Ectodermal cell (in vitro differentiated cells): ENCODE results near the gene PCDHGB7.
A peak's percentile ranks its signal among the peaks of the same experiment; 100 is the strongest.
"Not testable (repeated sequence)": the region's sequence is repeated elsewhere in the genome, so short reads cannot be mapped to it uniquely, and the experiment has no call there.

Source experiments
- H3K27ac ChIP-seq: 2 replicates; pipeline ENCODE4 v1.7.0; 2013; ENCODE audit warnings: mild to moderate bottlenecking, low read depth, low read length; ENCODE audit not compliant: insufficient read depth, poor library complexity, severe bottlenecking
- H3K27me3 ChIP-seq: 2 replicates; pipeline ENCODE4 v1.7.0; 2013; ENCODE audit warnings: mild to moderate bottlenecking, low read length; ENCODE audit not compliant: insufficient read depth, control insufficient read depth, poor library complexity, severe bottlenecking
- H3K36me3 ChIP-seq: one replicate; pipeline ENCODE4 v1.7.0; 2013; ENCODE audit warnings: low read length; ENCODE audit not compliant: control insufficient read depth, insufficient read depth
- H3K4me1 ChIP-seq: one replicate; pipeline ENCODE4 v1.7.0; 2013; ENCODE audit warnings: low read length; ENCODE audit not compliant: control insufficient read depth, insufficient read depth
- H3K4me3 ChIP-seq: 2 replicates; pipeline ENCODE4 v1.7.0; 2013; ENCODE audit warnings: low read depth, low read length, control low read depth; ENCODE audit not compliant: insufficient read depth
- H3K9me3 ChIP-seq: 2 replicates; pipeline ENCODE4 v1.7.0; 2013; ENCODE audit warnings: mild to moderate bottlenecking, low read length, moderate library complexity; ENCODE audit not compliant: control insufficient read depth
- WGBS, 2 experiments: methylation state at CpG; one replicate each; pipeline ENCODE4 v1.1.7; 2013; ENCODE audit warnings: missing lambda C conversion rate in 2 of 2; 5-methylcytosine and 5-hydroxymethylcytosine counted together

PCDHGB7 gene

DNA sequence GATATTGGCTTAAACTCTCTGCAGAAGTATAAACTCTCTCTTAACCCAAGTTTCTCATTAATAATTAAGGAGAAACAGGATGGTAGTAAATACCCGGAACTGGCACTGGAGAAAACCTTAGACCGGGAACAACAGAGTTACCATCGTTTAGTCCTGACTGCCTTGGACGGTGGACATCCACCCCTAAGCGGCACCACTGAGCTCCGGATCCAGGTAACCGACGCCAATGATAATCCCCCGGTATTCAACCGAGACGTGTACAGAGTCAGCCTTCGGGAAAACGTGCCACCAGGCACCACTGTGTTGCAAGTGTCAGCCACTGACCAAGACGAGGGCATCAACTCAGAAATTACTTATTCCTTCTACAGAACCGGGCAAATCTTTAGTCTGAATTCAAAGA, 18.9 kb upstream of the PCDHGB7 start:
- WGBS, 2 experiments = 93 to 96% methylated on average over 15 of the region's 15 CpGs
- no peaks in the 10 kb centered on the region for H3K36me3 ChIP-seq
- no peak overlapping the region for H3K27ac ChIP-seq
- peaks cover 3% of the 10 kb centered on the region for H3K9me3 ChIP-seq
- no peak overlapping the region for H3K4me3 ChIP-seq
- H3K4me1 ChIP-seq = no peaks in the 10 kb centered on the region
- no peaks in the 10 kb centered on the region for H3K27me3 ChIP-seq

DNA sequence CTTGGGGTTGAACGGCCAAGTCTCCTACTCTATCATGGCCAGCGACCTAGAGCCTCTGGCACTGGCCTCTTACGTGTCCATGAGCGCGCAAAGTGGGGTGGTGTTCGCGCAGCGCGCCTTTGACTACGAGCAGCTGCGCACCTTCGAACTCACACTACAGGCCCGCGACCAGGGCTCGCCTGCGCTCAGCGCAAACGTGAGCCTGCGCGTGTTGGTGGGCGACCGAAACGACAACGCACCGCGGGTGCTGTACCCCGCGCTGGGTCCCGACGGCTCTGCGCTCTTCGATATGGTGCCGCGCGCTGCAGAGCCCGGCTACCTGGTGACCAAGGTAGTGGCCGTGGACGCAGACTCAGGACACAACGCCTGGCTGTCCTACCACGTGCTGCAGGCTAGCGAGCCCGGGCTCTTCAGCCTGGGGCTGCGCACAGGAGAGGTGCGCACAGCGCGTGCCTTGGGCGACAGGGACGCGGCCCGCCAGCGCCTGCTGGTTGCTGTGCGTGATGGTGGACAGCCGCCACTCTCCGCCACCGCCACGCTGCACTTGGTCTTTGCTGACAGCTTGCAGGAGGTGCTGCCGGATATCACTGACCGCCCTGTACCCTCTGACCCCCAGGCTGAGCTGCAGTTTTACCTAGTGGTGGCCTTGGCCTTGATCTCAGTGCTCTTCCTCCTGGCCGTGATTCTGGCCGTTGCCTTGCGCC, 17.8 kb upstream of the PCDHGB7 start:
- no peaks in the 10 kb centered on the region for H3K27me3 ChIP-seq
- WGBS, 2 experiments = 97% methylated on average over 61 of the region's 61 CpGs
- H3K4me3 ChIP-seq = no peak overlapping the region
- H3K4me1 ChIP-seq = no peaks in the 10 kb centered on the region
- H3K9me3 ChIP-seq = peaks cover 3% of the 10 kb centered on the region
- H3K36me3 ChIP-seq = no peaks in the 10 kb centered on the region
- H3K27ac ChIP-seq = no peak overlapping the region

DNA sequence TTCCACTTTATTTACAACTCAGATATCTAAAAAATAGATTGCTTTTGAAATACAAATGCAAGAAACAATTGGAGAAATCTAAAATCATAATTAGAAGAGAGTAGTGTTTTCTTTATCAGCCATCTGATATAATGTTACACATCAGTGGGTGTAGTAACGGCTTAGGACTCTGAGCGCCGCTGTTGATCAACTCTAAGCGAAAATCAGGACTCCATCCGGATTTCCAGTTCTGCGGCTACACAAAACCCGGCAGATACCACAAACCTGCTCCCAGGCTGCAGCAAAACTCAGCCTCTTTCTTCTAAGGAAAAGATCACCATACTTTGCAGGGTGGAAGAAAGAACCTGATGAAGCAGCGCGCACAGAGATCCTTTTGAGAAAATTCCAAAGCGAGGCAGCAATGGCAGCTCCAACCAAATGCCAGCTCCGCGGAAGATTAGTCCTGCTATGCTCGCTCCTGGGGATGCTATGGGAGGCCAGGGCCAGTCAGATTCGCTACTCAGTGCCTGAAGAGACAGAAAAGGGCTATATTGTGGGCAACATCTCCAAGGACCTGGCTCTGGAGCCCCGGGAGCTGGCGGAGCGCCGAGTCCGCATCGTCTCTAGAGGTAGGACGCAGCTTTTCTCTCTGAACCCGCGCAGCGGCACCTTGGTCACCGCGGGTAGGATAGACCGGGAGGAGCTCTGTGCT, 14.8 kb upstream of the PCDHGB7 start, which contains the start of gene PCDHGA9:
TSS of gene PCDHGA9 (plus strand) at position 226 of the 691 bp plus-strand sequence. CDS start at position 401, 175 bp downstream.
- H3K27me3 ChIP-seq = no peaks in the 10 kb centered on the region
- H3K9me3 ChIP-seq = peaks cover 3% of the 10 kb centered on the region
- WGBS, 2 experiments = 95% methylated on average over 27 of the region's 27 CpGs
- H3K36me3 ChIP-seq = no peaks in the 10 kb centered on the region
- H3K4me1 ChIP-seq = no peaks in the 10 kb centered on the region
- H3K27ac ChIP-seq = no peak within 1 kb of the TSS
- H3K4me3 ChIP-seq = no peak within 1 kb of the TSS

DNA sequence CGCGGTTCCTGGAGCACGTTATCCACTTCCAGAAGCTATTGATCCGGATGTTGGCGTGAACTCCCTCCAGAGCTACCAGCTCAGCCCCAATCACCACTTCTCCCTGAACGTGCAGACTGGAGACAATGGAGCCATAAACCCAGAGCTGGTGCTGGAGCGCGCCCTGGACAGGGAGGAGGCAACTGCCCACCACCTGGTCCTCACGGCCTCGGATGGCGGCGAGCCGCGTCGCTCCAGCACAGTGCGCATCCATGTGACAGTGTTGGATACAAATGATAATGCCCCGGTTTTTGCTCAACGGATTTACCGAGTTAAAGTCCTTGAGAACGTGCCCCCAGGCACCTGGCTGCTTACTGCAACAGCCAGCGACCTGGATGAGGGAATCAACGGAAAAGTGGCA, 14.1 kb upstream of the PCDHGB7 start:
- 95 to 96% methylated on average over 22 of the region's 22 CpGs for WGBS, 2 experiments
- Histone ChIP-seq H3K4me1 (no peaks in the 10 kb centered on the region), H3K4me3 (no peak overlapping the region), H3K36me3 (no peaks in the 10 kb centered on the region), H3K27me3 (no peaks in the 10 kb centered on the region), H3K27ac (no peak overlapping the region), H3K9me3 (peaks cover 3% of the 10 kb centered on the region)

DNA sequence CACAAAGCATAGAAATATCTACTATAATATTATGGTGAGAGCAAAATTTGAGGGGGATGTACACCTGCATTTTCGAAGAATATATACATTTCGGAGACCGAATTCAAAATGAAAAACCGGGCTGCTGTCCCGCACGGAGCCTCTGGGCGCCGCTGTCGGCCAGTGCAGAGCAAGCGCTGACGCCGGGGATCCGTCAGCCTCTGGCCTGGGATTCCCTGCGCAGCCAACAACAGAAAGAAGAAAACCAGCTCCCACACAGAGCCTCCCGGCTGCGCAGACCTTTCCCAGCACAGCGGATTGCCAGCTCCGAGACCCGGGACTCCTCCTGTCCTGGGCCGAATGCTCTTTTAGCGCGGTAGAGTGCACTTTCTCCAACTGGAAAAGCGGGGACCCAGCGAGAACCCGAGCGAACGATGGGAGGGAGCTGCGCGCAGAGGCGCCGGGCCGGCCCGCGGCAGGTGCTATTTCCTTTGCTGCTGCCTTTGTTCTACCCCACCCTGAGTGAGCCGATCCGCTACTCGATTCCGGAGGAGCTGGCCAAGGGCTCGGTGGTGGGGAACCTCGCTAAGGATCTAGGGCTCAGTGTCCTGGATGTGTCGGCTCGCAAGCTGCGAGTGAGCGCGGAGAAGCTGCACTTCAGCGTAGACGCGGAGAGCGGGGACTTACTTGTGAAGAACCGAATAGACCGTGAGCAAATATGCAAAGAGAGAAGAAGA, 9.5 kb upstream of the PCDHGB7 start, which contains the start of gene PCDHGB6:
TSS of gene PCDHGB6 (plus strand) at position 232 of the 716 bp plus-strand sequence. CDS start at position 414, 182 bp downstream.
- not testable (repeated sequence) for H3K27me3 ChIP-seq, H3K4me1 ChIP-seq, H3K9me3 ChIP-seq
- 25 to 27% methylated on average over 50 to 51 of the region's 51 CpGs for WGBS, 2 experiments
- Histone ChIP-seq H3K36me3 (peaks cover 13% of the 10 kb centered on the region), H3K27ac (peak within 1 kb of the TSS; percentile 79), H3K4me3 (peak within 1 kb of the TSS; percentile 41)

DNA sequence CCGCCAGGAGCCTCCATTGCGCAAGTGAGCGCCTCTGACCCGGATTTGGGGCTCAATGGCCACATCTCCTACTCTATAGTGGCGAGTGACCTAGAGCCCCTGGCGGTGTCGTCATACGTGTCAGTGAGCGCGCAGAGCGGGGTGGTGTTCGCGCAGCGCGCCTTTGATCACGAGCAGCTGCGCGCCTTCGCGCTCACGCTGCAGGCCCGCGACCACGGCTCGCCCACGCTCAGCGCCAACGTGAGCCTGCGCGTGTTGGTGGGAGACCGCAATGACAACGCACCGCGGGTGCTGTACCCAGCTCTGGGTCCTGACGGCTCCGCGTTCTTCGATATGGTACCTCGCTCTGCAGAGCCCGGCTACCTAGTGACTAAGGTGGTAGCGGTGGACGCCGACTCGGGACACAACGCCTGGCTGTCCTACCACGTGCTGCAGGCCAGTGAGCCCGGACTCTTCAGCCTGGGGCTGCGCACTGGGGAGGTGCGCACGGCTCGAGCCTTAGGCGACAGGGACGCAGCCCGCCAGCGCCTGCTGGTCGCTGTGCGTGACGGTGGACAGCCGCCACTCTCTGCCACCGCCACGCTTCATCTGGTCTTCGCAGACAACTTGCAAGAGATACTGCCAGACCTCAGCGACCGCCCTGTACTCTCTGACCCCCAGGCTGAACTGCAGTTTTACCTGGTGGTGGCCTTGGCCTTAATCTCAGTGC, 7.7 kb upstream of the PCDHGB7 start:
- 97% methylated on average over 64 of the region's 64 CpGs for WGBS, 2 experiments

DNA sequence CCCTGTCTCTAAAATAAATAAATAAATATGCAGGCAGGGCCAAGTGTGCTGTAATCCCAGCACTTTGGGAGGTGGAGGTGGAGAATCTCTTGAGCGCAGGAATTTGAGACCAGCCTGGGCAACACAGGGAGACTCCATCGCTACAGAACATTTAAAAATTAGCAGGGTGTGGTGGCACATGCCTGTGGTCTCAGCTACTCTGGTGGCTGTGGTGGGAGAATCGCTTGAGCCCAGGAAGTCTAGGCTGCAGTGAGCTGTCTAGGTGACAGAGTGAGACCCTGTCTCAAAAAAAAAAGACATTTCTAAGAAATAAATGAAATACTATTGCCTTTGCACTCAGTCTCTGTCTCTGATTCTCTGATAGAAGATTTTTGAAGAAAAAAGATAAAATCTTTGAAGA, 5.9 kb upstream of the PCDHGB7 start:
- H3K36me3 ChIP-seq = peaks cover 43% of the 10 kb centered on the region
- no peak overlapping the region for H3K27ac ChIP-seq
- 92 to 97% methylated on average over 3 of the region's 3 CpGs for WGBS, 2 experiments
- no peak overlapping the region for H3K4me3 ChIP-seq
- no peaks in the 10 kb centered on the region for H3K4me1 ChIP-seq
- no peaks in the 10 kb centered on the region for H3K27me3 ChIP-seq
- peaks cover 8% of the 10 kb centered on the region for H3K9me3 ChIP-seq

More for the DNA sequence above, 7.7 kb upstream of the PCDHGB7 start:
- Histone ChIP-seq H3K9me3 (peaks cover 6% of the 10 kb centered on the region), H3K36me3 (peaks cover 29% of the 10 kb centered on the region), H3K27ac (no peak overlapping the region), H3K27me3 (no peaks in the 10 kb centered on the region), H3K4me3 (peak overlapping the region; percentile 5), H3K4me1 (no peaks in the 10 kb centered on the region)

DNA sequence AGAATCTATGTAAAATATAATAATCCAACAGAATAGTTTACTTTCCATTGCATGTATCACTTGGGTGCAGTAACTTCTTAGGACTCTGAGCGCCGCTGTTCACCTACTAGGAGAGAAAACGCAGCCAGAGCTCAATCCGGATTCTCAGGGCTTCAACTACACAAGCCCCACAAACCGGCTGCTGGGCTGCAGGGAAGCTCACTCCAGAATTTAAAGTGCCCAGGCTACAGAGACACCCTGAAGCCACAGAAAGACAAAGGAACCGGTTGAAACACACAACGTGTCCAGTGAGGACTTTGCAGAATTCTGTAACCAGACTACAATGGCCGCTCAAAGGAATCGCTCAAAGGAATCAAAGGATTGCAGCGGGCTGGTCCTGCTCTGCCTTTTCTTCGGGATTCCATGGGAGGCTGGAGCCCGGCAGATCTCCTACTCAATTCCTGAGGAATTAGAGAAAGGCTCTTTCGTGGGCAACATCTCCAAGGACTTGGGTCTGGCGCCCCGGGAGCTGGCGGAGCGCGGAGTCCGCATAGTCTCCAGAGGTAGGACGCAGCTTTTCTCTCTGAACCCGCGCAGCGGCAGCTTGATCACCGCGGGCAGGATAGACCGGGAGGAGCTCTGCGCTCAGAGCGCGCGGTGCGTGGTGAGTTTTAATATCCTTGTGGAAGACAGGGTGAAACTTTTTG, 4.5 kb upstream of the PCDHGB7 start, which contains the start of gene PCDHGA10:
TSS of gene PCDHGA10 (plus strand) at position 134 of the 686 bp plus-strand sequence. CDS start at position 323, 189 bp downstream.
- 42 to 49% methylated on average over 31 of the region's 31 CpGs for WGBS, 2 experiments
- H3K4me3 ChIP-seq = peak within 1 kb of the TSS; percentile 46
- H3K4me1 ChIP-seq = no peaks in the 10 kb centered on the region
- H3K36me3 ChIP-seq = peaks cover 48% of the 10 kb centered on the region
- no peaks in the 10 kb centered on the region for H3K27me3 ChIP-seq
- H3K27ac ChIP-seq = peak within 1 kb of the TSS; percentile 17
- H3K9me3 ChIP-seq = peaks cover 8% of the 10 kb centered on the region

DNA sequence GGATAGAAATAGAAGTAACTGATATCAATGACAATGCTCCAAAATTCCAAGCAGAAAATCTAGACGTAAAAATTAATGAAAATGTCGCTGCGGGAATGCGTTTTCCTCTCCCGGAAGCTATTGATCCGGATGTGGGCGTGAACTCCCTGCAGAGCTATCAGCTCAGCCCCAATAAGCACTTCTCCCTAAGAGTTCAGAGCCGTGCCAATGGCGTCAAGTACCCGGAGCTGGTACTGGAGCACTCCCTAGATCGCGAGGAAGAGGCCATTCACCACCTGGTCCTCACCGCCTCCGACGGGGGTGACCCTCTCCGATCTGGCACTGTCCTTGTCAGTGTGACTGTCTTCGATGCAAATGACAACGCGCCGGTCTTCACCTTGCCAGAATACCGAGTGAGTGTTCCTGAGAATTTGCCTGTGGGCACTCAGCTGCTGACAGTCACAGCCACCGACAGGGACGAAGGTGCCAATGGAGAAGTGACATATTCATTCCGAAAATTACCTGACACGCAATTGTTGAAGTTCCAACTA, 3.9 kb upstream of the PCDHGB7 start:
- peaks cover 53% of the 10 kb centered on the region for H3K36me3 ChIP-seq
- no peaks in the 10 kb centered on the region for H3K4me1 ChIP-seq
- H3K9me3 ChIP-seq = peaks cover 13% of the 10 kb centered on the region
- H3K27me3 ChIP-seq = no peaks in the 10 kb centered on the region
- 60 to 65% methylated on average over 25 of the region's 25 CpGs for WGBS, 2 experiments
- H3K27ac ChIP-seq = no peak overlapping the region
- peak overlapping the region; percentile 46 for H3K4me3 ChIP-seq
